HG03095 (cell line): ENCODE results near the gene MOBP.
"Not testable (repeated sequence)": the region's sequence is repeated elsewhere in the genome, so short reads cannot be mapped to it uniquely, and the experiment has no call there.

Experiments used
- ATAC-seq: cut with Tn5 transposase; IDR thresholded peaks from one replicate; pipeline ENCODE4 v1.9.1; 2021; ENCODE audit warnings: moderate library complexity; ENCODE audit not compliant: unreplicated experiment

The MOBP gene

GRCh38 chr3:39449796-39450195 lies 17.7 kb upstream of the MOBP start:
- ATAC-seq = no peak

DNA sequence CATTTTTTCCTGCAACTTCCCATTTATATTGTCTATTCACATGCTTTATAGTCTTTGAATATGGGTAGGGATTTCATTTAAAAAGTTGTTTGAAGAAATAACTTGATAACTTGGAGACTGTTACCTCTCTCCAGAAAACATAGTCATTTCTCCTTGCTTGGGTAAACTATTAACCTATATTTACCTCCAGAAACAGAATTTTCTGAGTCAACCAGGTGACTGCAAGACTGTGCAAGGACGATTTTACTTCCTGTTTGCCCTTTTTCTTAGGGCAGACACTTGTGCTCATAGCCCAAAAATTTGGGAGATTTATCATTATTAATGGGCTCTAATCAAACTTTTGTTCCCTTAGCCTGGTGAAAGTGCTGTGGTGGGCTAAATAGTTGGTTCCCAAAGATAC lies 14.3 kb upstream of the MOBP start:
- ATAC-seq = no peak

DNA sequence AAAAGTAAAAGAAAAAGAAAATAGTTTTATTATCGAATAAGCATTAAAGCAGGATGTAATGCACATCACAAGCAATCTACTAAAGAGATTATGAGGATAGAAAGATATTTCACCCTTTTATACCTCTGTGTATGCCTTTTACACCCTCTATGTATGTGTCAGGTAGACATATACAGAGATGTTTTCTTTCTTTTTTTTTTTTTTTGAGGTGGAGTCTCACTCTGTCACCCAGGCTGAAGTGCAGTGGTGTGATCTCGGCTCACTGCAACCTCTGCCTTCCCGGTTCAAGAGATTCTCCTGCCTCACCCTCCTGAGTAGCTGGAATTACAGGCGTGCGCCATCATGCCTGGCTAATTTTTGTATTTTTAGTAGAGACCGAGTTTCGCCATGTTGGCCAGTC lies 13.6 kb upstream of the MOBP start:
- not testable (repeated sequence) for ATAC-seq

DNA sequence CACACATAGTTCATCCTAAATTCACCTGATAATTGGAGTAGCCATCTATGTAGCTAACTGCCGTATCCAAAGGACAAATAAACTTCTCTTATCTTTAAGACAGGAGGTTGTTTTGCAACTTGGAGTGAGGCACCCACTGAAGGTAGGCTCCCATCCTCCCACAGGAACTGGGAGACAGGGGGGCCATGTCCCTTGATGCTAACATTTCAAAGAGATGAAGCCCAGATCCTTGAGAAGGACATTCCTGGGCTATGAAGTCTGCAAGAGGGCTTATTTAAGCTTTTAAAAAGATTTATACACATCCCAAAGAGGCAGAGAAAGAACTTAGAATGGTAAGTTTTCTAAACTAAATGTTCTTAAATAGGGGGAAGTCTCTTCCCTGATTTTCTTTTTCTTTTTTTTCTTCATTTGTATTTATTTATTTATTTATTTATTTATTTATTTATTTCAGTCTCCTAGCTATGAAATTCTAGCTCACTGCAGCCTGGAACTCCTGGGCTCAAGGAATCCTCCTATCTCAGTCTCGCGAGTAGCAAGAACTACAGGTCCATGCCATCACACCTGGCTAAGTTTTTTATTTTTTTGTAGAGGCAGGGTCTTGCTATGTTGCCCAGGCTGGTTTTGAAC lies 12.8 kb upstream of the MOBP start:
- ATAC-seq = no peak

- ATAC-seq = no peak
These were observed 11.3 kb upstream of the MOBP start for GRCh38 chr3:39456159-39456558.

GRCh38 chr3:39457361-39457760 lies 10.1 kb upstream of the MOBP start:
- ATAC-seq = no peak

DNA sequence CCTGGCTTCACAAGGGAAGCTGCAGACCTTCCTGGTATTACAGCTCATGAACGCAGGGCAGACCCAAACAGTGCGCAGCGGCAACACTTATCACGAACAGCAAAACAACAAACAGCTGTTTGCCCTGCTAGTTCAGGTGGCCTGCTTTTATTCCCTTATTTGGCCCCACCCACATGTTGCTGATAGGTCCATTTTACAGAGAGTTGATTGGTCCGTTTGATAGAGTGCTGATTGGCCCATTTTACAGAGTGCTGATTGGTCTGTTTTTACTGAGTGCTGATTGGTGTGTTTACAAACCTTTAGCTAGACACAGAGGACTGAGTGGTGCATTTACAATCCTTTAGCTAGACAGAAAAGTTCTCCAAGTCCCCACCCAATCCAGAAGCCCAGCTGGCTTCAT lies 8.9 kb upstream of the MOBP start:
- not testable (repeated sequence) for ATAC-seq

DNA sequence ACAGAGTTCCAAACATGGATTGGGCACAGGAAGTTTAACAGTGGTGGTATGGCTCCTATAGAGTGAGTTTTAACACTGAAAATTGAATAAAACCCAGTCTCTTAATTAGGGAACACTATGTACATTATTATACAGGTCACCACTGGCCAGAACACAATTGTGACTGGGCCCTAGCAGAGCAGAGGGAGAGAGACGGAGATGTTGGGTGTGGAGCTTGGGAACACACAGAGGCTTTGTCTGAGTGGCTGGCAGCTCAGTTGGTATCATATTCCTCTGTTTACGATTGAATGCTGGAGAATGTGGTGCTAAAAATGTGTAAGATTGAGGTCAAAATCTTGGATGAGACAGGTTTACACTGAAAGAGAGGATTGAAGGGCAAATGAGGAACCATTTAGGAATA lies 6.8 kb upstream of the MOBP start:
- no peak for ATAC-seq

DNA sequence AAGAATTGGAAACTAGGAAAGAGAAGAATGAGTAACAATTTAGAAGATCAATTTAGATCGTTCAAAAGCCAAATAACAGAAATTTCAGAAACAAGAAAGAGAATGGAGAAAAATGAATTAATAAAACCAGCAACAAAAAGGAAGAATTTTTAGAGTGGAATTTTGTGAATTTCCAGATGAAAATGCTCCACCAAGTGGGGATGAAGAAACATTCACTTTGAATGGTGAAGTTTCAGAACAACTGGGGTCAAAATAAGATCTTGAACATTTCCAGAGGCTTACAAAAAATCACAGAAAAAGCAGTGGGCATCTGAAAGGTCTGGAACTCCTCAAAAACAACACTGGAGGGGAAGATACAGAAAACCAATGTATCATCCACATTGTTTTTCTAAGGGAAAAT lies 4.2 kb upstream of the MOBP start:
- no peak for ATAC-seq

- ATAC-seq = no peak
These were observed 492 bp upstream of the MOBP start for GRCh38 chr3:39466988-39467387.

DNA sequence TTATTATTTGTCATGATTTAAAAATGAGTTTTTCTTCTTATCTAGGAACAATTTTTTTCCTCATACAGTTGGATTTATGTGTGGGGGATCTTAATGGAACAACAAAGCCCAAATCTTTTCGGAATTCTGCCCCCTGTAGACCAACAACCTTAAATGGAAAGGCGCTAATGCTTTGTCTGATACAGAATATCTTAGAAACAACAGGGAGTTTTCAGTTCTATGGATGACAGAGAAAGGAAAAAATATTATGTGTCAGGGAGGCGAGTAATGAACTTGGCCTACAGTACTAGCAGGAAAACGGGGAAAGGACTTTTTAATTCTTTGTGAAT lies 592 bp downstream of the MOBP start:
- no peak for ATAC-seq

DNA sequence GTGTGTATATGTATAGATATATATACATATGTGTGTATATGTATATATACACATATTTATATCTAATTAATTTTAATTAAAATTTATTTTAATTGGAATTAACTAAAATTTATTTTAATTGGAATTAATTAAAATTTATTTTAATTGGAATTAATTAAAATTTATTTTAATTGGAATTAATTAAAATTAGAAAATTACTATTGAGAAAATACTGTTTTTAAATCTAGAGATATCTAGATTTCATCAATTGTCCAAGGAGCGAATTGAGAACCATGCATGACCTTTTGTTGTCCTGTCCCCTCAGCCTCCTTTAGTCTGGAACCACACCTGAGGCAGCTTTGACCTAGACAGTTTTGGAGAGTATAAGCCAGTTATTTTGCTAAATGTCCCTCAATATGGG lies 1.8 kb downstream of the MOBP start:
- ATAC-seq = no peak

- no peak for ATAC-seq
These were observed 2.5 kb downstream of the MOBP start for GRCh38 chr3:39469945-39470344.

DNA sequence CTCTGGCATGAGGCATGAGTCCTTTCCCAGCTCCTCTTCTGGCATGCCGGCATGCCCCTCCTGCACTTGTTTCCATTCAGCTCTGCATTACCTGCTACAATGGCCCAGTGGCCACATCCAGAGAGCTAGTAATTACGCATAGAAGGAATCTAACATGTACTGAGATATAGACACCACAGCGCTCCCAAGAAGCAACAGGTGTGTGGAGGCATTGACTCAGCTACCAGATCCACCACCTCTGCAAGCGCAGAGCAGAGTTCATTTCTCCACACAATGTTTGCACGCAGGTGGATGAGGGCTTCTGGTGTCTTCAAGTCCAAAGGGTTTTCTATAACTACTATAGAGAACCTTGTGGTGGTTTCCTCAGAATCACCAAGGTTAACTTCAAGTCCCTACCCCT lies 4.2 kb downstream of the MOBP start:
- ATAC-seq = no peak

GRCh38 chr3:39473452-39474125 lies 6.1 kb downstream of the MOBP start:
- no peak for ATAC-seq

GRCh38 chr3:39474126-39474515 lies 6.6 kb downstream of the MOBP start:
- ATAC-seq = no peak

DNA sequence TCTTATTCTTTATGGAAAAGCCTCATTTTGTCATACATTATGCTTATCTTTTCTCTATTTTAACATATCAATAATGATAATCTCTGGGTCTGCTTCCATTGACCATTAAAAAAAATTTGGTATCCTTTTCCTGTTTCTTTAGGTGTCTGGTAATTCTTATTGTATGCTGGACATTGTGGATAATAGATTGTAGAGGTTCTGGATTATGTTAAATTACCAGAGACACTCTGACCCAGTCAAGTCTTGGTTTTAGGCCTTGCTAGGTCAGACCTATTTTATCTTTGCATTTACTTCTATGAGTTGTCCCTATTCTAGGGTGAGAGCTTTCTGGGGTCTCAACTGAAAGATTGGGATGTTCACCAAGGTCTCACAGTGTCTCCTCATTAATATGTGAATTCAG lies 9.3 kb downstream of the MOBP start:
- ATAC-seq = no peak

- ATAC-seq = no peak
These were observed 10.7 kb downstream of the MOBP start for GRCh38 chr3:39478226-39478625.

- no peak for ATAC-seq
These were observed 12.4 kb downstream of the MOBP start for GRCh38 chr3:39479701-39480414.

GRCh38 chr3:39485547-39485946 lies 18.1 kb downstream of the MOBP start:
- ATAC-seq = no peak

DNA sequence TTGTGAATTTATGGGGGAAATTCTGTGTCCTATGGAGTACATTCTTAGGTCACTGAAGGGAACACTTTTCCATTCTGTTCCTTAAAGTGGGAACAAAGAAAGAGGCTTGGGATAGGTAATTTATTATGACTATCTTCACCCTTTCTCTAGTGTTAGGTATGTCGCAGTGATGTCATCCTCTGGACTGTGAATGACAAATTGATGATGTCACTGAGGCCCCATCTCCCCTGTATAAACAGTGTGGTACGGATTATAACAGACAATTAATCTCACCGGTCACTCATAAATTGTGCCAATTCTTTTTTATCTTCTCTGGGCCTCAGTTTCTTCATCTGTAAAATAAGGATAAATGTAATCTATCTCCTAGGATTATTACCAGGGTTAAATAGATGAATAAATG lies 23.5 kb downstream of the MOBP start:
- ATAC-seq = no peak

- no peak for ATAC-seq
These were observed 24.4 kb downstream of the MOBP start for GRCh38 chr3:39491733-39492350.
